Psoas muscle (tissue), 8 donors: ENCODE results near the gene CACNA2D1. TPM values are rescaled to one million over a fixed set of nuclear protein-coding genes. Genes with fewer than 3 reads are reported as not detected.

Experiments
- ATAC-seq, 4 donors: fragments of 200-7000 bp; cut with Tn5 transposase; one replicate each; pipeline ENCODE4 v1.9.1; 2020; ENCODE audit warnings: moderate library complexity in 3 of 4, mild to moderate bottlenecking in 2 of 4
- DNase-seq, 2 donors: peaks; one replicate each; pipeline ENCODE4 v3.0.0-alpha.2; 2020
- H3K27ac ChIP-seq: fragments of 200-600 bp; one replicate; pipeline ENCODE4 v1.8.0; 2022
- H3K27me3 ChIP-seq, 3 donors: fragments of 200-600 bp in 1 of 3; one replicate each; pipeline versions ENCODE4 v1.6.1 to v1.8.0; 2013 to 2022; ENCODE audit warnings: low read length in 2 of 3, mild to moderate bottlenecking in 2 of 3, moderate library complexity in 1 of 3; ENCODE audit not compliant: insufficient read depth in 3 of 3
- H3K36me3 ChIP-seq, 2 donors: fragments of 200-600 bp in 1 of 2; one replicate each; pipeline versions ENCODE4 v1.6.1 to v1.8.0; 2013 to 2022; ENCODE audit warnings: low read depth in 1 of 2, mild to moderate bottlenecking in 1 of 2, moderate library complexity in 1 of 2; ENCODE audit not compliant: insufficient read depth in 1 of 2
- H3K4me1 ChIP-seq: fragments of 200-600 bp; one replicate; pipeline ENCODE4 v1.8.0; 2022
- H3K4me3 ChIP-seq: fragments of 200-600 bp; one replicate; pipeline ENCODE4 v1.8.0; 2022; ENCODE audit warnings: mild to moderate bottlenecking
- H3K9me3 ChIP-seq: fragments of 200-600 bp; one replicate; pipeline ENCODE4 v1.8.0; 2022
- WGBS, 3 donors: extraction: QIAGEN DNeasy Blood & Tissue Kit; methylation state at CpG; one replicate each; pipeline versions ENCODE4 v1.1.6 to v1.1.7; 2013; 5-methylcytosine and 5-hydroxymethylcytosine counted together
- intact Hi-C, 2 donors: fragments of 100-400 bp; cut with DNase I; formaldehyde crosslinking; loops; one replicate each; pipeline versions ENCODE4 v1.11.0 to v1.14.2; 2022
- polyA plus RNA-seq, 3 donors: library from polyadenylated mRNA; stranded (reverse); fragments of 200-250 nt; gene quantifications; one replicate each; pipeline ENCODE4 v1.2.3, GENCODE V29; 2013
- total RNA-seq, 4 donors: library from RNA; stranded (reverse); fragmentation: NEBNext Ultra II Directional in 2 of 4; extraction: Animal tissue kit (Norgen Biotek cat#: 25700) in 2 of 4; gene quantifications; one replicate each; pipeline versions ENCODE4 v1.2.1 to v1.2.4, GENCODE V29; 2021 to 2023
- TF ChIP-seq, protein P1 (sequence below): fragments of 200-600 bp; IDR thresholded peaks from one replicate; pipeline ENCODE4 v1.8.0; 2022; ENCODE audit warnings: antibody characterized with exemption
- donor health status: healthy with polysubstance abuse.
- donor health status: DM: no; HTN: no; CAD: no; lungs with moderate emphysema.
- donor health status: Bipolar disorder and iron deficiency.
- donor health status: healthy.
- donor health status: DM: yes; HTN: yes; CAD: no.
- donor health status: DM: no; HTN: no; CAD: no.
- donor health status: DM: no; HTN: no; CAD: no.
- donor health status: DM: yes; HTN: yes; CAD: no.

Gene CACNA2D1
- total and polyA plus RNA-seq, 7 donors = 10.2 to 167 (median 97.5) TPM

GRCh38 chr7:82382276-82382675, 61.3 kb downstream of the CACNA2D1 start:
- intact Hi-C loops = no loop called here

DNA sequence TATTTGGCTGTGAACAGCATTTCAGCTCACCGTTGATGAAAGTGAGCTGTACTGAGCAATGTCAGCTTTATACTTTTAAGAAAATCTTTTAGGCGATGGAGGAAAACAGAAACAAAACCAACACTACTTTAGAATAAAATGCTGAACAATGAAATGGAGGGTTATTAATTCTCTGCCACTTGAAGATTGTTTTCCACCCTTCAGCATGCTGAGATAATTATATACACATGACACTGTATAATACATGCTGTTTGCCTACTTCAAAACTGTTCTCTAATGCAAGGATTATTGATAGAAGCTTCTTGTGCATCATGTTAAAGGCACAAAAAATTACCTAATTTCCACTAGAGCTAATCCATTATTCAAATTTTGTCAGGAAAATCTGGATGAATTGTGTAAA, 66.8 kb downstream of the CACNA2D1 start:
- Histone ChIP-seq H3K4me1 (peaks cover 21% of the 10 kb centered on the region), H3K4me3 (no peak overlapping the region), H3K36me3 (no peaks in the 10 kb centered on the region), H3K27me3 (no peaks in the 10 kb centered on the region), H3K27ac (peak overlapping the region; percentile 56), H3K9me3 (no peaks in the 10 kb centered on the region)
- ATAC-seq = peak in 1 of 4 donors; percentile 22
- no peak for DNase-seq
- TF ChIP-seq, protein P1, sequence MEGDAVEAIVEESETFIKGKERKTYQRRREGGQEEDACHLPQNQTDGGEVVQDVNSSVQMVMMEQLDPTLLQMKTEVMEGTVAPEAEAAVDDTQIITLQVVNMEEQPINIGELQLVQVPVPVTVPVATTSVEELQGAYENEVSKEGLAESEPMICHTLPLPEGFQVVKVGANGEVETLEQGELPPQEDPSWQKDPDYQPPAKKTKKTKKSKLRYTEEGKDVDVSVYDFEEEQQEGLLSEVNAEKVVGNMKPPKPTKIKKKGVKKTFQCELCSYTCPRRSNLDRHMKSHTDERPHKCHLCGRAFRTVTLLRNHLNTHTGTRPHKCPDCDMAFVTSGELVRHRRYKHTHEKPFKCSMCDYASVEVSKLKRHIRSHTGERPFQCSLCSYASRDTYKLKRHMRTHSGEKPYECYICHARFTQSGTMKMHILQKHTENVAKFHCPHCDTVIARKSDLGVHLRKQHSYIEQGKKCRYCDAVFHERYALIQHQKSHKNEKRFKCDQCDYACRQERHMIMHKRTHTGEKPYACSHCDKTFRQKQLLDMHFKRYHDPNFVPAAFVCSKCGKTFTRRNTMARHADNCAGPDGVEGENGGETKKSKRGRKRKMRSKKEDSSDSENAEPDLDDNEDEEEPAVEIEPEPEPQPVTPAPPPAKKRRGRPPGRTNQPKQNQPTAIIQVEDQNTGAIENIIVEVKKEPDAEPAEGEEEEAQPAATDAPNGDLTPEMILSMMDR = no peak
- WGBS, 3 donors = 50 to 69% (median 53%) methylated on average over 2 of the region's 2 CpGs
- intact Hi-C loops = no loop called here

More at GRCh38 chr7:82382276-82382675, 61.3 kb downstream of the CACNA2D1 start:
- no peak for DNase-seq
- Histone ChIP-seq H3K27me3 (no peaks in the 10 kb centered on the region), H3K36me3 (no peaks in the 10 kb centered on the region), H3K4me3 (no peak overlapping the region), H3K27ac (peak overlapping the region; percentile 63), H3K4me1 (peaks cover 17% of the 10 kb centered on the region), H3K9me3 (no peaks in the 10 kb centered on the region)
- TF ChIP-seq, protein P1 = no peak
- peak; percentile 67 to 89 (median 73) for ATAC-seq
- 74 to 87% (median 81%) methylated on average over 2 of the region's 2 CpGs for WGBS, 3 donors

GRCh38 chr7:82375713-82376112, 67.9 kb downstream of the CACNA2D1 start:
- Histone ChIP-seq H3K27me3 (no peaks in the 10 kb centered on the region), H3K36me3 (no peaks in the 10 kb centered on the region), H3K4me3 (no peak overlapping the region), H3K9me3 (no peaks in the 10 kb centered on the region), H3K27ac (peak overlapping the region; percentile 56), H3K4me1 (peaks cover 21% of the 10 kb centered on the region)
- intact Hi-C loops = no loop called here
- ATAC-seq (no peak), DNase-seq (no peak)
- TF ChIP-seq, protein P1 = no peak
- 41 to 53% (median 47%) methylated on average over 3 of the region's 3 CpGs for WGBS, 3 donors

- DNase-seq = no peak
- no peaks in the 10 kb centered on the region for H3K9me3 ChIP-seq
- peak overlapping the region; percentile 51 for H3K27ac ChIP-seq
- no peaks in the 10 kb centered on the region for H3K36me3 ChIP-seq
- intact Hi-C loops = no loop called here
- H3K4me3 ChIP-seq = no peak overlapping the region
- peak; percentile 29 to 58 (median 48) for ATAC-seq
- peaks cover 22% of the 10 kb centered on the region for H3K4me1 ChIP-seq
- H3K27me3 ChIP-seq = no peaks in the 10 kb centered on the region
- WGBS, 3 donors = 84 to 97% (median 95%) methylated on average over 1 of the region's 1 CpG
- TF ChIP-seq, protein P1 = no peak
These were observed 68.4 kb downstream of the CACNA2D1 start for GRCh38 chr7:82375129-82375528.
